ENCODE data around the gene ZSCAN10.
"Not testable (repeated sequence)": the region's sequence is repeated elsewhere in the genome, so short reads cannot be mapped to it uniquely, and the experiment has no call there.

The ZSCAN10 gene

DNA sequence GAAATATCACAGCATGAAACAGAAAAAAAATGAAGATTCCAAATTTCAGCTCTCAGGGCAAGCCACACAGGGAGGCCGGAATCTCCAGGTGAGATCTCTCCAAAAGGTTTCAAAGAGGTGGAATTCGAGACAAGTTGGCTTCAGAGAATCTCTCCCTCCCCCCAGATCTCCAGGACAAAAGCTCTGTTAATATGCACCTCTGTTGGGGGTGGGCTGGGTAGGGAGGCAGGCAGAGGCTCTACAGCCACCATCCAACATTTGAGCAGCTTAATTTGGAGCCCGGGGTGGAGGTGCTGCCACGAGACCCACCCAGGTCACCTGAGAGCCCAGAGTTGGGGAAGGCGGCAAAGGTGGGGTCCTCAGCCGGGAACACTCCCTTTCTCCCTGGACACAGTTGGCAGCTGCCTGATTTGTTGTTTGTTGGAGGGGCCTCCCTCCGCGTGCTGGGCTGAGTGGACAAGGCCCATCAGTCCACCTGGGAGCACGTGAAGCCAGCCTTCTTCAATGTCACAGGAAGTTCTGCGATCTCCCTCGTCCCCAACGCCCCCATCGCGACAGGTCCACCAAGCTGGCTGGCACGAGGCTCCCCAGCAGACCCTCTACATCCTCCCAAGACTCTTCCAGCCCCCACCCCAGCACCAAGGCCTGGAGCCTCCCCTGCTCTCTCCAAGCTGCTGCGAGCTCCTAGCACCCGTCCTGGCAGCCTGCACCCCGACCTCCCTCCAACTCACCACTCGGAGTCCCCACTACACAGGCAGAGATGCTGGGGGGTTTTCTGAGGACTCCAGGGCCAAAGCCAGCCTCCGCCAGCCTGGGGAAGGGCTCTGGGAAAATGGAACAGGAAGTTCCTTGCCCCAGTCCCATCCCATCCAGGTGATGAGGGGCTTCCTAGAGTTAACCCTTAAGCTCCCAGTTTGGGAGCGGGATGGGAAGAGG, at the start of gene ZSCAN10:
ZSCAN10 (minus strand) TSS at position 836 of the 936 bp plus-strand sequence. CDS start 6,357 bp downstream, outside the sequence.
- DNase-seq: no peak

DNA sequence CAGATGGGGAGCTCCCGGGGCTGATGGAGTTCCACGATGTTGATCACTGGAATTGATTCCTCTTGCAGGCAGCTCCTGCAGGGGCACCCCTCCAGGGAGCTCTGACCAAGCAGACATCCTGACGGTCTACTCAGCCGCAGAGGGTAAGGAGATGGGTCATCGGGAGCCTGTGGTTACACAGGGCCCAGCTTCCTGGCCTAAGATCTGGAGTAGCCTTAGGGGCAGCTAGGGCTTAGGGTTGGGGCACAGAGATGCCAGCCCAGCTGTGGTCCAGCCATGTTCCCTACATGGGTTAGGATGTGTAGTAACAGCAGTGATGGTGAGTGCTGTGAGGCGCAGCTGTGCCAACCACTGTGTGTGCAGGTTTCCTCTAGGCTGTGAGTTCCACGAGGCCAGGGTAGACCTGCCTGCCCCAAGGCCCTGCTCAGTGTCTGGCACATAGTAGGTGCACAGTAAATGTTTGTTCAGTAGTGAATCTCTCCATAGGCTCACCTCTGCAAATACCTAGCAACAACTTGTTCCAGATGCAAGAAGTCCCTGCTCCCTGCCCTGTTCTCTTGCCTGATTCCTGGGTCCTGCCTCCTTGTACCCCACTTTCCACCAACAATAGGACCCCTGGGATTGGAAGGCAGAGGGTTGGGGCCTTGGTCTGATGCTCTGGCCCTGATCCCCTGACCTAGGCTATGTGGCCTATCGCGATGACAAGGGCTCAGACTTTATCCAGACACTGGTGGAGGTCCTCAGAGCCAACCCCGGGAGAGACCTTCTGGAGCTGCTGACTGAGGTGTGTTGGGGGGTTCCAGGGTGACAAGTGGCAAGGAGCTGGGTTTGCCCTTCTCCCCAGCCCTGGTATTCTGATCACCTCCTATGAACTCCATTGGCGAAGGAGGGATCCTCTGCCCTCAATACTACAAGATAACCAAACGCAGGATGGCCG, 49.4 kb upstream of the ZSCAN10 start:
- no peak for DNase-seq

DNA sequence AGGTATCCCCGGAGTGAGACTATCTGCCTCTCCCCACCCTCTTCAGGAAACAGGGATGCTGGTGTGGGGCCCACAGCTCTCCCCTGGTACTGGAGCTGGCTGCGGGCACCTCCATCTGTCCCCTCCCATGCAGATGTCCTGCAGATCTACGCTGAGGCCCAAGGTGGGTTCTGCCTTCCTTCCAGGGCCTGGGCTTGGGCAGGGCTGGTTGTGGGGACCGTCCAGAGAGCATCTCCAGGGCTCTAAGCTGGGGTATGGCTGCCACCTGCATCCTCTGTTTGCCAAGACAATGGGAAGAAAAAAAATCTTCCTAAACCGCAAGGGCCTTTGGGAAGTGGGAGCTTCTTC, 48.6 kb upstream of the ZSCAN10 start:
- DNase-seq: no peak

DNA sequence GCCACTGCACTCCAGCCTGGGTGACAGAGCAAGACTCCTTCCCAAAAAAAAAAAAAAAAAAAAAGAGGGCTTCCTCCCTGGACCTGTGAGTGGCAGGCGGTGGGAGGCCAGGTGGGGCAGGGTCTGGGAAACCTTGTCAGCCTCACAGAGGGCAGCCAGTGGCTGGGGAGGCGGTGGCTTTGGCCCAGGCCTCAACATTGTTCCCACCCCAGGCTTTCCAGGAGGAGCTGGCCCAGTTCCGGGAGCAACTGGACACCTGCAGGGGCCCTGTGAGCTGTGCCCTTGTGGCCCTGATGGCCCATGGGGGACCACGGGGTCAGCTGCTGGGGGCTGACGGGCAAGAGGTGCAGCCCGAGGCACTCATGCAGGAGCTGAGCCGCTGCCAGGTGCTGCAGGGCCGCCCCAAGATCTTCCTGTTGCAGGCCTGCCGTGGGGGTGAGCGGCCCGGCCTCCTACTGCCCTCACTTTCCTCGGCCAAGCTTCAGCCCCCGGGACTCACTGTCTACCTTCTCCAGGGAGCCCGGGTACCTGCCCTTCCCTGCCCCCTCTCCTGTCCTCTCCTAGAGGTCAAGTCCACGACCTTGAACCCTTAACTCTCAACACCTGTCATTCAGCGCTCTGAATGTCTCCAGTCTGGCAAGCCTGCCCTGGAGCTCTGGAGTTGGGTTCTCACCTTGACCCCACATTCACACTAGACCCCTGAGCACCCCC, 48.1 kb upstream of the ZSCAN10 start:
- no peak for DNase-seq

GRCh38 chr16:3145660-3146059, 46.6 kb upstream of the ZSCAN10 start:
- DNase-seq: no peak

DNA sequence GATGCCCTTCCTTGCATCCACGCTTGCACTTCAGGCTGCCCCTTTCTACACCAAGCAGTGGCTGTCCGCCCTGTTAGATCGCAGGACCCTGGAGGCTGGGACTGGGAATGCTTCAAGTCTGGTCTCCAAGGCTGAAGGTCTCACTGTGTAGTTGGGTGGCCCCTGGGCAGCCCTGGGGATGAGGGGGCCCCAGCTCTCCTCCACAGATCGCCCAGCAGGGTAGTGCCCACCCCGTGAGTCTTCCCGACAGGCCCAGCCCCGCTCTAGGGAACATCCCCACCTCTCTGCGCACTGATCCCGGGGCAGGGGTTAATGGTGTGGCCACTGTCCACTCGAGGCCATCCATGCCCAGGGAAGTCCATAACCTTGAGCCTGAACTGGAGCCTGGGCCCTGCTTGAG, 46.1 kb upstream of the ZSCAN10 start:
- DNase-seq: no peak

DNA sequence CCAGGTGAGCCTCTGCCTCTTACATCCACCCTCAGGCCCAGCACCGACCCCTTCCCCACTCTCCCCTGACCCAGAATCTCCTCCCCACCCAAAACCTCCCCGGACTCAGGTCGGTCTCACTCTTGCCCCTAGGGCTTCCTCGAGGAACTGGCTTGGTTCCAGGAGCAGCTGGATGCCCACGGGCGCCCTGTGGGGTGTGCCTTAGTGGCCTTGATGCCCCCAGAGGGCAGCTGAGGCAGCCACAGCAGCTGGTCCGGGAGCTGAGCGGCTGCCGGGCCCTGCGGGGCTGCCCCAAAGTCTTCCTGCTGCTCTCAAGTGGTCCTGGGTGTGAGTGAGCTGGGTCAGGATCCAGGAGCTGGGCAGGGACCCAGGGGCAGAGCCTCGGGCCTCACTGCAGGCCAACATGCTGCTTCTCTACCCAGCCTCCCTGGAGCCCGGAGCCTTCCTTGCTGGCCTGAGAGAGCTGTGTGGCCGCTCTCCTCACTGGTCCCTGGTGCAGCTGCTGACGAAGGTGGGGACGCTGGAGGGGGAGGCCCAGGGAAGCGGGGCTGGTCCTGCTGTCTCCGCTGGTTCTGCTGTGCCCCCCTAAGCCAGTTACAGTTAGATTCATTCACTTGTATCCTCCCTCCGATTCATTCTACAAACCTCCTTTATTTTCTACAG, 45.4 kb upstream of the ZSCAN10 start:
- no peak for DNase-seq

DNA sequence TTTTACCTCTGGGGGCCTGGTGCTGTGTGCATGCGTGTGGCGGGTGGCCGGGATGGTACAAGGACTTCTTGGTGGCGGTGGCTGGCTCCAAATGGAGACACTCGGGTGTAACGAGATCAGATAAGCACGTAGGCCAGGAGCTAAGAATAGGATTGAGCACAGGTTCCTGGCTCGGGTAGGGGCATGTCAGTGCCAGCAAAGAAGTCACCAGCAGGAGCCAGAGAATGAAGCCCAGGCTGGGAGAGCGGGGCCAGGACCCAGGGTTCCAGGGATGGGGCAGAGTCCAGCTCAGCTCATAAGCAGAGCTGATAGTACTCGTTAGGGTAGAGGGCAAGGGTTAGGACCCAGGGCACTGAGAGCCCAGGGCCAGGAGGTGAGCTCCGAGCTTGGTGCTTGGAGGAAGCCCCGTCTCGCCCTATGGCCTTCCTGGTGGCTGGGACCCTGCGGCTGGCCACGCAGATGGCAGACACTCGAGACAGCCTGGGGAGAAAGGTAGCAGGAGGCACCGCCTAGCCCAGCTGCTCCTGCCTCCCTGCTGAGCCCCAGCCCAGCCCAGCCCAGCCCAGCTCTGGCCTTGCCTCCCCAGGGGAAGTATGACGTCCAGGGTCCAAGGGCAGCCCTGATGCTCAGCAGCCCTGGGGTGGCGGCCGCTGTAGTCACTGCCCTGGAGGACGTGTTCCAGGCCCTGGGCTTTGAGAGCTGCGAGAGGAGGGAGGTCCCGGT, 44.7 kb upstream of the ZSCAN10 start:
- DNase-seq: no peak

DNA sequence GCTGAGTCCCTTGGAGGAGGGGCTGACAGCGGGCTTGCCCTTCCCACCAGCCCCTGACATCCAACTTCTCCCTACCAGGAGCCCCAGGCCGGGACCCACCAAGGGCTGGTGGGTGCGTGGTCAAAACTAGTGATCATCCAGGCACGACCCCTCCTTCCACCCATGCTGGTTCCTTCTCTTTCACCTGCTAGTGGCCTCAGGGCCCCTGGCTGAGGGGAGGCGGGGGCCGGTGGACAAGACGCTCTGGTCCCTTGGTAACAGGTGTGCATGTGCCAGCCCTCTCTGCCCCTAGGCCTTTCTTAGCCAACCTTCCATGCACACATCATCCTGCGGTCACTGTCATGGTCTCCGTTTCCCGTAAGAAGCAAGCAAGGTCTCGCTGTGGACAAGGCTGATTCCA, 44.1 kb upstream of the ZSCAN10 start:
- no peak for DNase-seq

GRCh38 chr16:3142770-3143169, 43.7 kb upstream of the ZSCAN10 start:
- no peak for DNase-seq

DNA sequence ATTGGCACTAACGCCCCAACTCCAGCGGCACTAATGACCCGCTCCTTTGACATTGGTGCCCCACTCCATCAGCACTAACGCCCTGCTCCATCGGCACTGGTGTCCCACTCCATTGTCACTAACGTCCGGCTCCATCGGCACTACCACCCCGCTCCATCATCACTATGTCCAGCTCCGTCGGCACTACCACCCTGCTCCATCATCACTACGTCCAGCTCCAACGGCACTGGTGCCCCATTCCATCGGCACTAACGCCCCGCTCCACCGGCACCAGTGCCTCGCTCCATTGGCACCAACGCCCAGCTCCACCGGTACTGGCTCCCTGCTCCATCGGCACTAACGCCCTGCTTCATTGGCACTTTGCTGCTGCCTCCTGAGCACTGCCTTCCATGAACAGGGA, 43.2 kb upstream of the ZSCAN10 start:
- DNase-seq: no peak

DNA sequence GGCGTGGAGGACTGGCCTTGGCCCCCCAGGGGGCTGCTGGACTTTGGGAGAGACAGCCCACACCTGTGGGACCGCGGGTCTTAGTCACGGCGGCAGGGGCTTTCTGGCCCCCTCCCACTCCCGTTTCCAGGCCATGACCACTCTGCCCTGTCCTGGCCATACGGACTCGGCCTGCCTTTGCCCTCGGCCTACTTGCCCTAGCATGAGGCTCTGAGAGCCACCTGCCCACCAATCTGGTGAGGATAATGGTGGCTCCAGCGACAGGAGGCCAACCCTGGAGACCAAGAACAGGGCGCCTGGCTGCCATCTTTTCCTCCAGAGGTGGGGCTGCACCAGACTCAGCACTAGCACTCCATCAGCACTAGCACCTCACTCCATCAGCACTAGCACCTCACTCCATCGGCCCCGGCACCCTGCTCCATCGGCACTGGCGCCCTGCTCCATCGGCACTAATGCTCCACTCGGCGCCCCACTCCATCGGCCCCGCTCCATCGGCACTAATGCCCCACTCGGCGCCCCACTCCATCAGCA, 42.8 kb upstream of the ZSCAN10 start:
- no peak for DNase-seq

- DNase-seq: no peak
Measured at GRCh38 chr16:3140603-3141427, 41.7 kb upstream of the ZSCAN10 start.

DNA sequence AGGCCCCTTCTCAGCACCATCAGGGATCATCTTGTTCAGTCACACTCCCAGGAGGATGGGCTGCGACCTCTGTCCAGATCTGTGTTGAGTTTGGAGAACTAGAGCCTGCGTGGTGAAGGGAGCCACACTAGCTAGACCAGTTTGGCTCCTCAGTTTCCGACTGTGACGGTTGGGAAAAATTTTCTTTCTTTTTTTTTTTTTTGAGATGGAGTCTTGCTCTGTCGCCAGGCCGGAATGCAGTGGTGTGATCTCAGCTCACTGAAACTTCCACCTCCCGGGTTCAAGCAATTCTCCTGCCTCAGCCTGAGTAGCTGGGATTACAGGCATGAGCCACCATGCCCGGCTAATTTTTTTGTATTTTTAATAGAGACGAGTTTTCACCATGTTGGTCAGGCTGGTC, 40.5 kb upstream of the ZSCAN10 start:
- not testable (repeated sequence) for DNase-seq

- no peak for DNase-seq
Measured at GRCh38 chr16:3138823-3139426, 39.8 kb upstream of the ZSCAN10 start.

- DNase-seq: no peak
Measured at GRCh38 chr16:3138342-3138741, 39.2 kb upstream of the ZSCAN10 start.

- DNase-seq: no peak
Measured at GRCh38 chr16:3137267-3137666, 38.2 kb upstream of the ZSCAN10 start.

- no peak for DNase-seq
Measured at GRCh38 chr16:3135126-3135715, 36.1 kb upstream of the ZSCAN10 start.

DNA sequence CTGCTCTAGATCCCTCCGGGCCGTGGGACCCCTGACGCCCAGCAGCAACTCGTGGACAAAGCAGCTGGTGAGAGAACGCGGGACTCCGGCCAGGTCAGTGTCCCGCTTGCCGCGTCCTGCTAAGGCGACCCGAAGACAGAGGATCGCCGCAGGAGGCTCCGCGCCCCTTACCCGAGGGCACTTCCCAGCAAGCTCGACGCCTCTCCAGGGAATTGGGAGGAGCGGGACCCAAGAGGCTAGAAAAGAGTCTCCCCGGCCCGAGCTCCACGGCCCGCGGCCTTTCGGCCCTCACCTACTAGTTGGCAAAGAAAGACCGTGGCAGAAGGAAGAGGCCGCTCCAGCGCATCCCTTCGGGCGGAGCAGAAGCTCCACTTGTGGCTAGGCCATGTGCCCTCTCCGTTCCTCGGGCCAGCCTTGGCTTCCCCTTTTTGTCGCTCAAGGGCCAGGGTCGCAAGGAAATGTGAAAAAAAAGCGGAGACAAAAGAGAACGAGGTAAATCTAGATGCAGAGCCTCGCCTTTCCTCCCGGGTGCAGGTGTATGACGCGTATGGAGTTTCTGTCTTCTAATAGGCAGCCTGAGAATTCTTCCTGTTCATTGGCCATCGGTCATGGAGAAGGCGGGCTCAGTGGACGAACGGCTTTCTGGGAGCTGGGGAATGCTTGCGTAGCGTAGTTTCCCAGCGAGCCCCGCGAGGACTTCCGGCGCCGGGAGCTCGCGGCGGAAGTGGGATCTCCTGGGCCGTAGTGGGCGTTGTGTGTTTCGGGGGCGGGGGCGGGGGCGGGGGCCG, 35.4 kb upstream of the ZSCAN10 start, which contains the start of gene ZNF213:
ZNF213 (plus strand) TSS at position 692 of the 788 bp plus-strand sequence. CDS start 2,252 bp downstream, outside the sequence.
- DNase-seq: peak; percentile 88

All from NCI-H510A treated with DMSO at 0.1 percent for 48 hours (cell line).